Stimulated activated CD8-positive, alpha-beta memory T cell treated with anti-CD3 and anti-CD28 coated beads, Interleukin-4, amount 100 ng/mL, for 48 hours (primary cell): ENCODE results near the gene PUSL1.
A peak's percentile ranks its signal among the peaks of the same experiment; 100 is the strongest.

Experiments
- DNase-seq: peaks from one replicate; pipeline ENCODE4 v3.0.0-alpha.2; 2020

The PUSL1 gene, protein sequence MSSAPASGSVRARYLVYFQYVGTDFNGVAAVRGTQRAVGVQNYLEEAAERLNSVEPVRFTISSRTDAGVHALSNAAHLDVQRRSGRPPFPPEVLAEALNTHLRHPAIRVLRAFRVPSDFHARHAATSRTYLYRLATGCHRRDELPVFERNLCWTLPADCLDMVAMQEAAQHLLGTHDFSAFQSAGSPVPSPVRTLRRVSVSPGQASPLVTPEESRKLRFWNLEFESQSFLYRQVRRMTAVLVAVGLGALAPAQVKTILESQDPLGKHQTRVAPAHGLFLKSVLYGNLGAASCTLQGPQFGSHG

GRCh38 chr1:1307923-1308755 is at the start of gene PUSL1, which contains the start of gene ACAP3:
Gene PUSL1, plus strand, starts transcription at chr1:1308597. Its CDS starts 47 bp downstream, at chr1:1308644.
Gene ACAP3, minus strand, starts transcription at chr1:1307930. Its CDS starts 115 bp downstream, at chr1:1307815.
- DNase-seq: peak; percentile 88

DNA sequence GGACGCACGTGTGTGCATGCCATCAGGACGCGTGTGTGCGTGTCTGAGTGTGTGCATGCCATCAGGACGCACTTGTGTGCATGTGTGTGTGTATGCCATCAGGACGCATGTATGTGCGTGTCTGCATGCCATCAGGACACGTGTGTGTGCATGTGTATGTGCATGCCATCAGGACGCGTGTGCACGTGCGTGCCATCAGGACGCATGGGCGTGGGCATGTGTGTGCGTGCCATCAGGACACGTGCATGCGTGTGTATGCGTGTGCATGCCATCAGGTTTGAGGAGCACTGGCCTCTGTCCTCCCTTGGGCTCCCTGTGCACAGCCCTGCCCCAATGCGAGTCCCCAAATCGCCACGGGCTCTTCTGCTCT is 49.3 kb upstream of the PUSL1 start:
- no peak for DNase-seq

DNA sequence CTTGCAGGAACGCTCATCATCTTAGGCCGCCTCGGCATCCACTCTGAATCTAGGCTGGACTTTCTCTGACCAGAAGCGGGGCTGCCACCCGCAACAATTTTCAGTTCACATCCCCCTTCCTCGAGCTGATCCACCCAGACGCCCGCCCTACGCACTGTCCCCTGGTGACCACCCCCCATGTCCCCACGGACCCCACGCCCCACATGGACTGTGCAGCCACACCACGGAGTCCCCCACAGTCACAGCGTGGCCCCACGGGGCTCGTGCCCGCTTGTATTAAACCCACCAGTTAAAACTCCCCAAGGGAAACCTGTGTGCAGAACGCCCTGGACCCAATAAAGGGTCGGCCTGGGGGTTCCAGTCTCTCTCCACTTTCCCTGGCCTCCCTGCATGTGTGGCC is 48.9 kb upstream of the PUSL1 start:
- no peak for DNase-seq

DNA sequence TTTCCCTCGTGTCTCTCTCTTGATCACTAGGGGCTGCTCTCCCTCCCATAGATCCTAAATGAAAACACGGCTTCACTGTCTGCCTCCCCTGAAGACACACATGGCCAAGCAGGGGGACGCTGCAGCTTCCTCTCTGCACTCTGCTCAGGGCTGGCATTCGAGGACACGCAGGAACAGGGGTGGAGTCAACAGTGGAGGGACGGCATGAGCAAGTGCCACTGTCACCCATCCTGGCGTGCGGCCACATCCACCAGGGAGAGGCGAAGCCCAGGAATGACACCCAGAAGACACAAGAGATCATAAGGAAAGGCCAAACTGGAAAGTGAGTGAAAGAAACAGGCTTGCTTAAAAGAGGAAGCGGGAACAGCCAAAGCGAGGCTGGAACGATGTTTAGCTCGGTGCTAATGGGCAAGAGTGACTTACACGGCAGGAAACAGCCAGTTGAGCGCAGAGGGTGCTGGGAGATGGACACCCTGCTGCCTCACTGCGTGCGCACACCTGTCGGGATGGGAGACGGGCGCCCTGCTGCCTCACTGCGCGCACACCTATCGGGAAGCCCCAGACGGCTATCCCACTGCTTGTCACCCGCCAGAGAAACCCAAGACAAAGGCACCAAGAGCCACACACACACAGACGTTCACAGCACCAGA is 48.3 kb upstream of the PUSL1 start:
- no peak for DNase-seq

- DNase-seq: no peak
Measured at GRCh38 chr1:1260843-1261560, 47.4 kb upstream of the PUSL1 start.

GRCh38 chr1:1262071-1262470 is 46.3 kb upstream of the PUSL1 start:
- DNase-seq: no peak

DNA sequence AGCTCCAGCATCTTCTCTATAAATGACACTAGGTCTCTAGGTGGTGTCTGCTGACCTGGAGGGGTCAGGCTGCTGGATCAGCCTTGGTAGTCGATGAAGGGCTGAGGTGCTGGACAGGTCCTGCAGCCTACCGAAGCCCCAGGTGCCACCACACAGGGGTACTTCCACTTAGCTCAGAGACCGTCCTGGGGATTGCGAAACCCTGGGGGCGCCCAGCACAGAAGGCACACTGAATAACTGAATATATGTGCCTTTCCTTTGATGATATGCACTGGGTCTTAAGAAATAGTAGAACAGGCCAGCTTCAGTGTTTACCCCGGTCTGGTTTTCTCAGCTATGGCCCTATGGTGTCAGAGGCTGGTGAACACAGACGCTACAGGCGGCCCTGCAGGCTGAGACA is 45.6 kb upstream of the PUSL1 start:
- DNase-seq: no peak

- no peak for DNase-seq
Measured at GRCh38 chr1:1264026-1264425, 44.4 kb upstream of the PUSL1 start.

- DNase-seq: peak; percentile 45
Measured at GRCh38 chr1:1264868-1265272, 43.5 kb upstream of the PUSL1 start.

- no peak for DNase-seq
Measured at GRCh38 chr1:1267488-1268283, 40.7 kb upstream of the PUSL1 start.

DNA sequence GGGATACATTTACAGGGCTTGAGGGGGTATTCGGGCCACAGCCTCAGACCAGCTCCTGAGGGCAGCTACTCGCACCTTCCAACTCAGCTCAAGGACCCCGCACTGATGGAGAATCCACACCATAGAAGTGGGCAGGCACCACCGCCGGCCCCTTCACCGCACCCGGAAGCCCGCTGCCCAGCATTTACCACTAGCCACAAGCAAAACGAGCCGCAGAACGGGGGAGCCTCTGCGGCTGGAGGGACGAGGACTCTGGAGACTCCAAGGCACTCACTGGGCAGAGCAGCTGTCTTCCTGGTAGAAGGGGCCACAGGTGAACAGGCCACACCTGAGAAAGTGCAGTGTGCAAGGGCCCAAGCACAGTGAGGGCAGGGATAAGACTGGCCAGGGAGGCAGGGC is 40.1 kb upstream of the PUSL1 start:
- DNase-seq: no peak

DNA sequence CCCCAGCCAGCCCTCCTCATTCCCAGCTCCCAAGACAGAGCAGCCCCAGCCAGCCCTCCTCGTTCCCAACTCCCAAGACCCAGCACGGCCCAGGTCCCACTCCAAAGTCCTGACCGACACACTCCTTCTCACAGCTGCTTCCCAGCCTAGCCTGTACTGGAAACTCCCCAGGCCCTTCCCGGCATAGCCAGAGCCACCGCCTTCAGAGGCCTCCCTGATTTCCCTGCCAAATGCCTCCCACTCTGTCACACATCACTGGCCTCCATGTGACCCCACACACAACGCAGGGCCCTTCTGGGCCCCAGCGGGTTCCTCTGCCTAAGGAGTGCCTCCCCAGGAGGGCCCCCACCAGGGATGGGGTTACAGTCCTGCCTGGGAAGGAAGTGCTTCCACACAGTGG is 37.6 kb upstream of the PUSL1 start:
- DNase-seq: no peak

- no peak for DNase-seq
Measured at GRCh38 chr1:1272341-1273208, 35.8 kb upstream of the PUSL1 start.

DNA sequence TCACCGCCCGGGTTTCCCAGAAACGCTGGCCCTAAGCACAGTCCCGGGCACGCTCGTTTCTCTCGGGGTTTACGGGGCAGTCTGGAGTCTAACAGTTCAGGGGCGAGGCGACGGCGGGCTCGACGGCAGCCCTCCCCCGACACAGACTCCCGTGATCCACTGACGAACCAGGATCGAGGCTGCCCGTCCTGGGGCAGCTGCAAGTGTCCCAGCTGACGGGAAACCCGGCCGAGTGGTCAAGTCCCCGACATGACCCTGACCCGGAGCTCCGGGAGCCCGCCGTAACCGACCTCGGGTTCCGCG is 35.2 kb upstream of the PUSL1 start:
- DNase-seq: no peak

DNA sequence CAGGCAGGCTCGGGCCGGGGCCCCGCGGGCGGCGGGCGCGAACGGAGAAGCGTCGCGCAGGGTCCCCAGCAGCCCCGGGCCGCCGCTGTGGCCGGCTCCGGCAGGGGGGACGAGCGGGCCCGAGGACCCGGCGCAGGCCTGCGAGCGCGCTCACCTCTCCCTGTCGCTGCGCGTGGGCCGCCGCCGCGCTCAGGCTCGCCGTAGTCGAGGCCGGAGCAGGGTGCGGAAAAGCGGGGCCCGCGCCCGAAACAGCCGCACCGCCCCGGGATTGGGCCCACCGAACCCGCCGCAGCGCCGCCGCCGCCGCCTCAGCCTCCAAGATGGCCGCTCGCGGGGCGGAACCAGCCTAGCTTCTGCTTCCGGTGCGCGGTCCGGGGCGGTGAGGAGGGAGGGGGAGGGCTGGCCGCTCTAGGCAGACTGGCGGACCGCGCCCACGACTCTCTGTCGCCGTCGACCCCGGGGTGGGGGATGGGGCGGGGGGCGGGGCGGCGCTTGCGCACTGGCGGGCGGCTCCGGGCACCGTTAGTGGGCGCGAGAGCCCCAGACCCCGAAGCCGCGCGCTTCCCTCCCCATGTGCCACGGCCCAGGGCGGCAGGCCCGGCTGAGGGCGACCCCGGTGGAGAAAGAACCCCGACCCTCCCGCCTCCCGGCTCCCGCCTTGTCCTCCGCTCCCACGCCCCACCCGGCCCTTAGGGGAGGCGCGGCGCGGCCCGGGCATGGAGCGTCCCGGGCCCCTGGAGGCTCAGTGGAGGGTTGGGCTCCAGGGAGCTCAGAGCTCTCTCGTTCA is 34.7 kb upstream of the PUSL1 start, which contains the start of gene UBE2J2:
Gene UBE2J2 (minus strand): TSS at position 343 of the 787 bp plus-strand sequence. CDS start 5,862 bp downstream, outside the sequence.
- peak; percentile 96 for DNase-seq

DNA sequence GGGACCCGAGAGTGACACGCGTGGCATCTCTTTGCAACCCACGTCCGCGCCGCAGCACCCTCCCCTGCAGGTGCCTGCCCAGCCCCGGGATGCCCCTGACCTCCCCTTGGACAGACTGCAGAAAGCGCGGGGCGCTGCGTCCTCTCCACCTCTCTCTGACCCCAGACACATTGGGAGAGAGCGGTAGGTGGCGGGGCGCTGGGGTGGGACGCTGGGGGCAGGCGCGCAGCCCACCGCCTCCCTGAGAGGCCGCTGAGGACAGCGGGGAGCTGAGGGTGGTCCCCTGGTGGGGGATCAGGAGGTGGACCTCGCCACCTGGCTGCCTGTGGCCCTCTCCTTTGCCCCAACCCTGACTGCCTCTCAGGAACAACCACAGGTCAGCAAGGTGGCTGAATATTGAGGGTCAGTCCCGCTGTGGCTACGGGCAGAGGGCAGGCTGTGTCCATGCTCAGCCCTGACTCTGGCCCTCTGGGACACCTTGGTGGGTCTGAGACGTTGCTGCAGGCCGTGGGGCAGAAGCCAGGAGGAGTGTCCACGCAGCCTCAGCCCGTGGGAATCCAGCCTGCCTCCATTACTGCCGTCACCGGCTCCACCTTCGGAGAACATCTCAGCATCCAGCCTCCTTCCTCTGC is 34.0 kb upstream of the PUSL1 start:
- DNase-seq: no peak

GRCh38 chr1:1274931-1275431 is 33.4 kb upstream of the PUSL1 start:
- no peak for DNase-seq

DNA sequence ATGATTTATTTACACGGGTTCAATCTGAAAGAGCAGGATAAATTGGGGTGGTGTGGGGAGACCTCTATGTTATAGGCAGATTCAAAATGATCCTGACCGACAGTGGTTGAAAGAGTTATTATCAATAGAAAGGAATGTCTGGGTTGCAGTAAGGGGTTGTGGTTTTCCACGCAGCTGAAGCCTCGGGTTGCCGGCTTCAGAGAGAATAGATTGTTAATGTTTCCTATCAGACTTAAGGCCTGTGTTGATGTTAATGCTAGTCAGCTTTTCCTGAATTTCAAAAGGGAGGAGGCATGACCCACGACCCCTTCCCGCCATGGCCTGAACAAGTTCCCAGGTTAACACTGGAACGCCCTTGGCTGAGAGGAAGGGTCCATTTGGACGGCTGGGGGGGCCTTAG is 32.6 kb upstream of the PUSL1 start:
- no peak for DNase-seq

GRCh38 chr1:1278620-1279019 is 29.8 kb upstream of the PUSL1 start:
- DNase-seq: no peak

- DNase-seq: no peak
Measured at GRCh38 chr1:1279028-1279427, 29.4 kb upstream of the PUSL1 start.
